SKM-1 (cell line): ENCODE data around the gene ZFAND3.
"Not testable (repeated sequence)": the region's sequence is repeated elsewhere in the genome, so short reads cannot be mapped to it uniquely, and the experiment has no call there.

Experiments
- DNase-seq: peaks from one replicate; lab custom pipeline; 2025; ENCODE audit not compliant: unreplicated experiment; lab: John Stamatoyannopoulos, UW

Gene ZFAND3

DNA sequence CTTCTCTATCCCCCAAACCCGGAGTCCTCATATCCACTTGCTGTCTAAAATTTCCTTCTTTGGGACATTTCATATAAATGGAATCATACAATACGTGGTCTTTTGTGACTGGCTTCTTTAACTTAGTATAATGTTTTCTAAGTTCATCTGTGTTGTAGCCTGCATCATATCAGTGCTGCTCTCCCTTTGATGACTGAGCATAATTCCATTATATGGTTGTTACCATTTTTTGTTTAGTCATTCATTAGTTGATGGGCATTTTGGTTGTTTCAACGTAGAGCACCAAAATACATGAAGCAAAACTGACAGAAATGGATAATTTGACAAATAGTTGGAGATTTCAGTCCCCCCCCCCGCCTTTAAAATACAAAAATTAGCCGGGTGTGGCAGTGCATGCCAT, 71.5 kb downstream of the ZFAND3 start:
- no peak for DNase-seq

DNA sequence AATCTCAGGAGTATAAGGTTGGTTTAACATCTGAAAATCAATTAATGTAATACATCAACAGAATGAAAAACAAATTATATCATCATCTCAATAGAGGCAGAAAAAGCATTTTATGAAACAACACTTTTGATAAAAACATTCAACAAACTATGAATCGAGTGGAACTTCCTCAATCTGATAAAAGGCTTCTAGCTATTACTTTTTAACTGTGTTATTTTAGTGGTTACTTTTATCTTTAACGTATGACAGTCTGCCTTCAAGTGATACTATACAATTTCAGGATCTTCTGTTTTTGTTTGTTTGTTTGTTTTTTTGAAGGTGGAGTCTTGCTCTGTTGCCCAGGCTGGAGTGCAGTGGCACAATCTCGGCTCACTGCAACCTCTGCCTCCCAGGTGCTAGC, 73.7 kb downstream of the ZFAND3 start:
- no peak for DNase-seq

DNA sequence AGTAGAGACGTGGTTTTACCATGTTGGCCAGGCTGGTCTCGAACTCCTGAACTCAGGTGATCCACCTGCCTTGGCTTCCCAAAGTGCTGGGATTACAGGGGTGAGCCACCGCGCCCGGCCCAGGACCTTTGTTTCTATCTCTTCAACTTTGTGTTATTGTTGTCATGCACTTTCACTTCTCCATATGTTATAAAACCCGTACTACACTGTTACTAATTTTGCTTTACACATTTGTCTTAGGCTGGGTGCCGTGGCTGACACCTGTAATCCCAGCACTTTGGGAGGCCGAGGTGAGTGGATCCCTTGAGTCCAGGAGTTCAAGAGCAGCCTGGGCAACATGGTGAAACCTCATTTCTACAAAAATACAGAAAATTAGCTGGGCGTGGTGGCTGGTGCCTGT, 74.2 kb downstream of the ZFAND3 start:
- not testable (repeated sequence) for DNase-seq

DNA sequence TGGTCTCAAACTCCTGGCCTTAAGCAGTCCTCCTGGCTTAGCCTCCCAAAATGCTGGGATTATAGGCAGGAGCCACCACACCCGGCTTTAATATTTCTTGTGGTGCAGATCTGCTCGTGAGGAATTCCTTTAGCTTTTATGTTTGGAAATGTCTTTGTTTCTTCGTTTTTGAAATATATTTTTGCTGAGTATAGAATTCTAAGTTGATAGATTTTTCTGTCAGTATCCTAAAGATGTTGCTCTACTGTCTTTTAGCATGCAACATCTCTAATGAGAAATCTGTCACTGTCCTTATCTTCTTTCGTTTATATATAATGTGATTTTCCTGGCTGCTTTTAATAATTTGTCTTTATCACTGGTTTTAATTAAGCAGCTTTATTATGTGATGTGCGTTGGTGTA, 75.1 kb downstream of the ZFAND3 start:
- no peak for DNase-seq

DNA sequence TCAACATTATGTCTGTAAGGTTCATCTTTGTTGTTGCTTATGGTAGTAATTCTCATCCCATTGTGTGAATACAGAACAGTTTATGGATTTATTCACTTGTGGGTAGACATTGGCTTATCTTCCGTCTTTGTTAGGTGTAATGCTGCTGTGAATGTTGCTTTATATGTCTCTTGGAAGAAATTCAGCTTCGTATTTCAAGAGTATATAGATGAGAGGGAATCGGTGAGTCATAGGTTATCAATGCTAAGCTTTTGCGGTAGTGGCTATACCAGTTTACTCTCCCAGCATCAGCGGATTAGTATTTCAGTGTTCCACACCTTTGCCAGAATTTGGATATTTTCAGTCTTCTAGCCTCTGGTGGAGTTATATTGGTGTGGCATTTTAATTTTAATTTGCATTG, 77.8 kb downstream of the ZFAND3 start:
- DNase-seq: no peak

DNA sequence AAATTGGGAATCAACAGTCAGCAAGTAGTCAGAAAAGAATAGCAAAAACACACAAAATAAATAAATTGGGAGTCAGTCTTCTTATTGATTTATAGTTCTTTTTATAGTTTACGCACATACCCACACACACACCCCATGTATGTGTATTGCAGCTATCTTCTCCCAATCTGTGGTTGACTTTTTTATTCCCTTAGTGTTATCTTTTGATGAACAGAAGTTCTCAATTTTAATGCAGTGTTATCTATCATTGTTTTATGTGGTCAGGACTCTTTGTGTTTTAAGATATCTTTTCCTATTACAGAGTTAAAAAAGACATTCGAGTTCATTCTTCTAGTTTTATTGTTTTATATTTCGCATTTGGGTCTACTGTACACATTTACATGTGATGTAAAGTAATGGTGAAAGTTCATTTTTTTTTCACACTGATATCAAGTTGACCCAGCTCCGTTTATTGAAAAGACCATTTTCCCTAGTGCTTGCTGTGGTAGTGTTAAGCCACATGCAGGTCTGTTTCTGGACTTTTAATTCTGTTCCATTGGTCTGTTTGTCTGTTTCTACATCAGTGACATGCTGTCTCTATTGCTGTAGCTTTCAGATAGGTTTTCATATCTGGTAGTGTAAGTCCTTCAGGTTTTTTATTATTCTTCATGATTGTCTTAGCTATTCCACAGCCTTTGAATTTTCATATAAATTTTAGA, 78.4 kb downstream of the ZFAND3 start:
- DNase-seq: no peak

DNA sequence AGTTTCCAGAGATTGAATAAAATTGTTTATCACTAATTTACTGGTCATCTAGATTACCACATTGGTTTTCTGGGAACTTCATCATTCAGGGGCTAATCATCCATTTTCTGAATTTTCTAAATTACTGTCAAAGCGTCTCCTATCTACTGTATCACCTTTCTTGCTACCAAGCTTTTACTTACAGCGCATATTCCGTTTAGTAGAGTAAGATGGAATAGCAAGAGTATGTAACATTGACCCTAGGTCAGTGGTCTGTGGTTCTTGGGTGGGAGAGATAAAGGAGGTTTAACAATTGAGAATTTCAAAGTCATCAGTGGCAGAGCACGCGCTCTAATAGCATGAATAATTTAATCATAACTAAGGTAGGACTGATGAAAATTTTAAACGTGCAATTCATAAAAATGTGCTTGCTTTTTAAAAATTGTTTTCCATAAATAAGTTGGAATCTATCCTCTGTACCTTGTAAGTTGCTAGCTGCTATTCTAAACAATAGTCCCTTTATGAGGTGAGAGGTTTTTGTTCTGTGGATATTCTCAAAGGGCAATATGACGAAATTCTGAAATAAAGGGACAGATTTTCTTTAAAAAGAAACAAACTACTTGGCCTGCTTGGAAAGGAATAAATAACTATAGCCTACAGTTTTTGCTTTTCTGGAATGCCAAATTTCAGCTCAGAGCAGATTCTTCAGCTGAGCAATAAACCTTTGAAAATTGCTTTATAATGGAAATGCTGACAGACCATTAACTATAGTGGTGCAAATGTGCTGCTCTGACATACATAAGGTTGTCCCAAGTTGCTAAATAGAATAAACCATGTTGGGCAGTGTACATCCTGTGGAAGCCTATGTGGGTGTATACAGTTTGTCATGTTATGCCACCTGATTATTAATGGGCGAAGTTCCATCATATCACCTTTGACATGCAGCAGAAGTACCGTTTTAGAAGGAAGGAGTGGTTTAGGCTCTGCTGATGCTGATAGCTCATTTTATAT, 84.1 kb downstream of the ZFAND3 start:
- DNase-seq: no peak

DNA sequence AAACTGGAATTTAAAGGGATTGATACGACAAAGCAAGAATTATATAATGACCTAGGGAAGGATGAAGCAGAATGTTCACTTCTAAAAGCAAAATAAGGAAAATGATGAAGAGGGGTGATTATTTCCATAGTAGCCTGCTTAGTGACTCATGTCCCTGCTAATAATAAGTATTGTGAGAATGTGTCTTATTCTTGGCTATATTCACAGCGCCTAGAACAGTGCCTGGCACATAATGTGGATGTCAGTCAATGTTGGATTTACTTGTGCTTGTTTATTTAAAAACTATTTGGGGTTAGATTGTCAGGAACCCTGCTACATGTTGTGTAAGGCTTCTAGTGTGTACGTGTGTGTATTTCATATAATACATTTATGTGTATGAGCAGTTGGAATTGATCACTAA, 85.1 kb downstream of the ZFAND3 start:
- DNase-seq: no peak

DNA sequence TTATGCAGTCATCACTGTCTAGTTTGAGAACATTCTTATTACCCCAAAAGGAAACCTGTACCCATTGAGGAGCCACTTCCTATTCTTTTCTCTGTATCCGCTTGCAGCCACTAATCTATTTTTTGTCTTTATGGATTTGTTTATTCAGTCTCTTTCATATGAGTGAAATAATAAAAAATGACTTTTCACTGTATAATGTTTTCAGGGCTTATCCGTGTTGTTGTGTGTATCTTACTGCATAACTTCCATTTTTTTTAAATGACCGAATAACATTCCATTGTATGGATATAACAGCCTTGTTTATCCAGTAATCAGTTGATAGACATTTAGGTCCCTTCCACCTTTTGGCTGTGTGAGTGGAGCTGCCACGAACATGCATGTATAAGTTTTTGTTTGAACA, 86.6 kb downstream of the ZFAND3 start:
- no peak for DNase-seq

DNA sequence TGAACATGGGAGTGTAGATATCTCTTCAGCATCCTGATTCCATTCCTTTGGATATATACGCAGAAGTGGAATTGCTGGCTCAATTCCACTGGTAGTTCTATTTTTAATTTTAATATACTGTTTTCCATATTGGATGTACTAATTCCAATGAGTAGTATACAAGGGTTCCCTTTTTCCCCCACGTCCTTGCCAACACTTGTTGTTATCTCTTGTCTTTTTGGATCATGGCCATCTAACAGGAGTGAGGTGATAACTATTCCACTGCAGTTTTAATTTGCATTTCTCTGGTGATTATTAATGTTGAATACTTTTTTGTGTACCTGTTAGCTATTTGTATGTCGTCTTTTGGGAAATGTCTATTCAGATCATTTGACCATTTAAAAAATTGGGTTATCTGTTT, 91.5 kb downstream of the ZFAND3 start:
- DNase-seq: no peak

DNA sequence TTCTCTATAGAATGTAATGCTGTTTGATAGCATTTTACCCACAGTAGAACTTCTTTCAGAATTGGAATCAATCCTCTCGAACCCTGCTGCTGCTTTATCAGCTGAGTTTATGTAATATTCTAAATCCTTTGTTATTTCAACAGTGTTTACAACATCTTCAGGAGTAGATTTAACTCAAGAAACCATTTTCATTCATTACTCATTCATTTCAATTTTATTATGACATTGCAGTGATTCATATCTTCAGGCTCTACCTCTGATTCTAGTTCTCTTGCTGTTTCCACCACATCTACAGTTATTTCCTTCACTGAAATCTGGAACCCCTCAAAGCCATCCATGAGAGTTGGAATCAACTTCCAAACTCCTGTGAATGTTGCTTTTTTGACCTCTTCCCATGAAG, 93.7 kb downstream of the ZFAND3 start:
- DNase-seq: no peak

DNA sequence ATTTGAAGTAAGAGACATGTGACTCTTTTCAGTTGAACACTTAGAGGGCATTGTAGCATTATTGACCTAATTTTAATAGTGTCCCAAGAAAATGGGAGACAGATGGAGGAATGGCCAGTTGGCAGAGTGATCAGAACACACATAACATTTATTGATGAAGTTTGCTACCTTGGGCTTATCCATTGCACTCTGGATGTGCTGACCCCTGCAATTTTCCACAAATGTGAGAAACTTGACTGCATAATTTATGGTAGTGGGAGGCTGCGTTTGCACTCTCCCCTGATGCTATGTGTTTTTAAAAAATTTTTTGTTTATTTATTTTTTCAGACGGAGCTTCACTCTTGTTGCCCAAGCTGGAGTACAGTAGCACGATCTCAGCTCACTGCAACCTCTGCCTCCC, 95.9 kb downstream of the ZFAND3 start:
- no peak for DNase-seq

DNA sequence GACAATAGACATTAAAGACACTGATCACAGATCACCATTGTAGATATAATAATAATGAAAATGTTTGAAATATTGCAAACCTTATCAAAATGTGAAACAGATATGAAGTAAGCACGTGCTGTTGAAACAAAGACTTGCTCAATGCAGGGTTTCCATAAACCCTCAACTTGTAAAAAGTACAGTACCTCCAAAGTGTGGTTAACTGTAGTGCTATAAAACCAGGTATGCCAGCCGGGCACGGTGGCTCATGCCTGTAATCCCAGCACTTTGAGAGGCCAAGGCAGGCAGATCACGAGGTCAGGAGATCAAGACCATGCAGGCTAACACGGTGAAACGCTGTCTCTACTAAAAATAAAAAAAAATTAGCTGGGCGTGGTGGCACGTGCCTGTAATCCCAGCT, 96.6 kb downstream of the ZFAND3 start:
- DNase-seq: no peak

DNA sequence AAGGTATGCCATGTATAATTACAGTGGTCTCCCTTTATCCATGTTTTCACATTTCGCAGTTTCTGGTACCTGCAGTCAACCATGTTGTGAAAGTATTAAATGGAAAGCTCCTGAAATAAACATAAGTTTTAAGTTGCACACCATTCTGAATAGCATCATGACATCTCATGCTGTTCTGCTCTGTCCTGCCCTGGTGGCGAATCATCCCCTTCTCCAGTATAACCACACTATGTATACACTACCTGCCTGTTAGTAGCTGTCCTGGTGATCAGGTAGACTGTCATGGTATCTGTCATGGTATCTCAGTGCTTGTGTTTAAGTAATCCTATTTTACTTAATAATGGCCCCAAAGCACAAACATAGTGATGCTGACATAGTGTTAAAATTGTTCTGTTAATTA, 97.1 kb downstream of the ZFAND3 start:
- DNase-seq: no peak

DNA sequence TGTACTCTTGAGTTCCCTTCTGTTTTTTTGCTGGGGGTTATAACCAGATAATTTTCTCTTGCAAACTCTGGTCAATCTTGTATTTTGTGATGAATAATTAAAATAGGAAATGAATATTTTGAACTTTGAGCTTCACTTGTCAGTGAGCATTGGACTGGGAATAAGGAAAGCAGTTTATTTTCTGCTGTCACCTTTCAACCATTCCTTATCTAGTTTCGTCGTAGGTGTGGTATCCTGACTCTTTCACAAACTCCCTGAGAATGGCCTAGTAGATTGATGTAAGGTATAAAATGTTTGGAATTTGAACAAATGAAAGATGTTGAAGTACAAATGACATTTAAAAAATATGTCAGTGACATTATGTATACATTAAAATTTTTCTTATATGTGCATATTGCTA, 98.0 kb downstream of the ZFAND3 start:
- DNase-seq: no peak

DNA sequence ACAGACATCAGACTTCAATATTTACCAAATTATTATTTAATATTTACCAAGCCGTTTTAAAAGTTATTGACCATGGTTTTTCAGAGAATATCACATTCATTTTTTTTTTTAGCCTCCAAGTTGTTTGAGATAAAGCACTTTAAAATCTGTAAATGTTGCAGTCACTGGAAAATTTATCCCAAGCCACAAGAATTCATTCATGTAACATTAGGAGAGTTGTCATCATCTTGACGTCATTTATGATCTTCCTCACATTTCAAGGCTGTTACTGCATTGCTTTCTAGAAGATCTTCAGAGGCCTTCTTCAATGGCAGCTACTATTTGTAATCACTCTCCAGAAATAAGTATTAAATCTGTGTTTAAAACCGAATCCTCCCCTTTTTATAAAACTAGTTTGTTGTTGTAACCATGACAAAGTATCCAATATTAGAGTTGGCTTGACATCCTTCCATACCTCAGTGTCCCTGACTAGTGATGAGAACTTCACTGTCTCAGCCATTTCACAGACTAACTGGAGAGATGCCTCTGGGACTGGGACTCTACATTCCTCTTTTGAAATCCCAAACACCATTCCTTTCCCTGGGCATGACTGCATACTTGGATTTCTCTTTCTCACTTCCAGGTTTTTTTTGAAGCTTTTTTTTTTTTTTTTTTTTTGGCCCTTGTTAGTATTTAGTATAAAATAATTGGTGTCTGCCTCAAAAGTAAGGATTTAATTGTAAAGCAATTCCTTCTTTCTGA, 100.1 kb downstream of the ZFAND3 start:
- no peak for DNase-seq

DNA sequence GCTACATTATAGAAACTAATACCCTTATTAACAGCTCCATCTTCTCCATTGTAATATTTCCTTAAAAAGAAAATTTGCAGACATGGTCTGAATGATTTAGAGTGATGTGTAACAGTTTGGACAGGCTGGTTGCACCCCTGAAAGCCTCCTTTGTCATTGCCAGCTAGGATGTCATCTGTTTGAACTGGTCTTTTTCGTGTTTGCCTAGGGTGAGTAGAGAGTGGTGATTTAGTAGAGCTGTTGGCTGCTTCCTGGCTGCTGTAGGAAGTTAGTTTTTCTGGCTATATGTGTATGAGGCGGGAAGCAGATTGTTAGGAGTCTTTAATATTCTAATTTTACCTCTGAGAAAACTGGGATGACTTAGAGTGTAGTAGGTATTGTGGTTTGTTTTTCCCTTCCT, 101.1 kb downstream of the ZFAND3 start:
- DNase-seq: no peak

DNA sequence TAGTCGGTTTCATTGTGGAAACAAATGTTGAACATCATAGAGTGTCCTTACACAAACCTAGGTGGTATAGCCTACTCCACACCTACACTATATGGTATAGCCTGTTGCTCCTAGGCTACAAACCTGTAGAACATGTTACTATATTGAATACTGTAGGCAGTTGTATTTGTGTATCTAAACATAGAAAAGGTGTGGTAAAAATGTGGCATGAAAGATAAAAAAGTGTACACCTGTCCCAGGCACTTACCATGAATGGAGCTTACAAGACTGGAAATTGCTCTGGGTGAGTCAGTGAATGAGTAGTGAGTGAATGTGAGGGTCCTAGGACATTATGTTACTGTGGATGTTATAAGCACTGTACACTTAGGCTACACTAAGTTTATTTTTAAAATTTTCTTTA, 103.0 kb downstream of the ZFAND3 start:
- no peak for DNase-seq

DNA sequence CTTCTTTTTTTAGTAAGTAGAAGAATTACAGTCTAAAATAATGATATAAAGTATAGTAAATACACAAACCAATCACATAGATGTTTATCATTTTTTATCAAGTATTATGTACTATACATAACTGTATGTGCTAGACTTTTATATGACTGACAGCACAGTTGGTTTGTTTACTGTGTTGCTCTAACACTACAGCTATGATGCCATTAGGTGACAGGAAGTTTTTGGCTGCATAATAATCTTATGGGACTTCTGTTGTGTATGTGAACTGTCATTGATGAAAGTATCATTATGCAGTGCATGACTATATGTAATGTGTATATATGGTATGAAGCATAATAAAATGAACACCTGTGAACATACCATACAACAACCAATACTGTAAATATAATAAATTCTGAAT, 104.0 kb downstream of the ZFAND3 start:
- DNase-seq: no peak

DNA sequence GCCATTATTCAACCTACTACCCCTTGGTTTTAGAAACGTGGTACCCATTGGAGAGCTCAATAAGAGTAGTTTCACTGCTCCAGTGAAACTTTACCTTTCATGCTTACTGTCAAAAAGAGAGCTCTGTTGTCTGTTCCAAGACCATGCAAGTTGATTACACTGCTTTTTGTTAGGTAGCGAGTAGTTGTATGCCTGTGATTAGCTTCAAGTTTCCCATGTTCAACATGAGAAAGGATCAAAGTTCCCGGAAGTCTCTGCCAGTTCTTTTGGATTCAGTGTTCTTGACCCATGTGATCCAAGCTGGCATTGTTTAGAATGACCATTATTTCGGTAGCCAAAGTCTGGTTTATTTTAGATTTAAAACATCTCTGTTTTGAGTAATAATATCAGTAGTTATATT, 107.1 kb downstream of the ZFAND3 start:
- no peak for DNase-seq

DNA sequence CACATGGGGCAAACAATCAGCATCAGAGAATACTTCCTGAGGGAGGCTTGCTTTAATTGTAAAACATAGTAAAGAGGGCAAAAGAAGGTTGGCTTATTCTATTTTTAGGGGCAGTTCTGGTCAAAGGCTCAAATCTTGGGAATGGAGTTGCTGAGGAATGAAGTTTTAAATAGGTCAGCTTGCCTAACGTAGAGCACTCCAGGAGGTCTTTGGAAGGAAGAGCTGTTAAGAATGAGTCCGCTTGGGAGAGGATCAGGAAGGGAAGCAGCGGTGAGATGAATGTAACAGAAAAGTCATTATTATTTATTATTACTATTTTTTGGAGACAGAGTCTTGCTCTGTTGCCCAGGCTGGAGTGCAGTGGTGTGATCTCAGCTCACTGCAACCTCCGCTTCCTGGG, 108.7 kb downstream of the ZFAND3 start:
- no peak for DNase-seq
